Neural progenitor cell (in vitro differentiated cells): ENCODE measurements around the gene ITCH. TPM values are rescaled to one million over a fixed set of nuclear protein-coding genes. Genes with fewer than 3 reads are reported as not detected.
A peak's percentile ranks its signal among the peaks of the same experiment; 100 is the strongest.

Experiments used
- DNase-seq: peaks from one replicate; pipeline ENCODE4 v3.0.0-alpha.2; 2016; ENCODE audit warnings: low spot score
- H2AFZ ChIP-seq: fragments of 200-600 bp; sonication (generic); replicated peaks from 2 replicates; pipeline ENCODE4 v1.6.1; 2016; ENCODE audit warnings: antibody characterized with exemption
- H3F3A ChIP-seq: fragments of 200-600 bp; sonication (generic); 2 replicates; pipeline ENCODE4 v1.6.1; 2016; ENCODE audit warnings: antibody characterized with exemption, low read depth
- H3K27ac ChIP-seq: fragments of 200-600 bp; sonication (generic); 2 replicates; pipeline ENCODE4 v1.5.1; 2016; ENCODE audit warnings: mild to moderate bottlenecking
- H3K27me3 ChIP-seq: fragments of 200-600 bp; sonication (generic); 2 replicates; pipeline ENCODE4 v1.6.1; 2016; ENCODE audit warnings: mild to moderate bottlenecking, moderate library complexity
- H3K36me3 ChIP-seq: fragments of 200-600 bp; sonication (generic); 2 replicates; pipeline ENCODE4 v1.5.1; 2016
- H3K4me1 ChIP-seq: fragments of 200-600 bp; sonication (generic); 2 replicates; pipeline ENCODE4 v1.6.1; 2016; ENCODE audit warnings: mixed run types
- H3K4me2 ChIP-seq: fragments of 200-600 bp; sonication (generic); 2 replicates; pipeline ENCODE4 v1.6.1; 2016
- H3K4me3 ChIP-seq: fragments of 200-600 bp; sonication (generic); 2 replicates; pipeline ENCODE4 v1.5.1; 2016
- H3K79me2 ChIP-seq: fragments of 200-600 bp; sonication (generic); 2 replicates; pipeline ENCODE4 v1.6.1; 2016; ENCODE audit warnings: low read depth
- H3K9ac ChIP-seq: fragments of 200-600 bp; sonication (generic); 2 replicates; pipeline ENCODE4 v1.6.1; 2016
- H3K9me3 ChIP-seq: fragments of 200-600 bp; sonication (generic); 2 replicates; pipeline ENCODE4 v1.5.1; 2016; ENCODE audit warnings: low read depth
- H4K20me1 ChIP-seq: fragments of 200-600 bp; sonication (generic); 2 replicates; pipeline ENCODE4 v1.6.1; 2016; ENCODE audit warnings: low read depth
- H3K27ac Mint-ChIP-seq: 3 replicates; pipeline ENCODE4 v1.8.0; 2021; ENCODE audit warnings: mixed read lengths
- H3K27me3 Mint-ChIP-seq: 2 replicates; pipeline ENCODE4 v1.8.0; 2022; ENCODE audit warnings: low read depth, mild to moderate bottlenecking, inconsistent platforms, moderate library complexity, mixed read lengths; ENCODE audit not compliant: insufficient read depth
- H3K36me3 Mint-ChIP-seq: 3 replicates; pipeline ENCODE4 v1.8.0; 2021; ENCODE audit warnings: mixed read lengths
- H3K4me1 Mint-ChIP-seq: 3 replicates; pipeline ENCODE4 v1.8.0; 2021; ENCODE audit warnings: mixed read lengths
- H3K4me3 Mint-ChIP-seq: 3 replicates; pipeline ENCODE4 v1.8.0; 2021; ENCODE audit warnings: mild to moderate bottlenecking, moderate library complexity, mixed read lengths
- H3K9me3 Mint-ChIP-seq: 3 replicates; pipeline ENCODE4 v1.8.0; 2020; ENCODE audit warnings: mixed read lengths
- CTCF ChIP-seq: fragments of 200-600 bp; sonication (generic); IDR thresholded peaks from 2 replicates; pipeline ENCODE4 v1.5.1; 2017; ENCODE audit warnings: antibody characterized with exemption, mild to moderate bottlenecking
- EZH2 ChIP-seq: fragments of 200-600 bp; sonication (generic); IDR thresholded peaks from 2 replicates; pipeline ENCODE4 v1.6.1; 2017; ENCODE audit warnings: antibody characterized with exemption, mild to moderate bottlenecking, moderate library complexity
- EZH2phosphoT487 ChIP-seq: fragments of 200-600 bp; sonication (generic); IDR thresholded peaks from 2 replicates; pipeline ENCODE4 v1.6.1; 2017; ENCODE audit warnings: antibody characterized with exemption
- total RNA-seq: library from RNA; depleted of rRNA; stranded (reverse); fragments of >200 nt; gene quantifications from 2 replicates; pipeline ENCODE4 v1.2.3, GENCODE V29; 2015; ENCODE audit warnings: low replicate concordance

The ITCH gene
- total RNA-seq, 1 donor from 2014 or later, result 55.2 TPM

- no peaks in the 10 kb centered on the region for H3K9me3 Mint-ChIP-seq
- H3K9ac ChIP-seq, result no peak overlapping the region
- H3K27me3 Mint-ChIP-seq, result no peaks in the 10 kb centered on the region
- peaks cover 5% of the 10 kb centered on the region for H3F3A ChIP-seq
- no peaks in the 10 kb centered on the region for H3K4me1 ChIP-seq
- no peak overlapping the region for H3K27ac ChIP-seq
- H3K36me3 ChIP-seq, result no peaks in the 10 kb centered on the region
- H2AFZ ChIP-seq, result no peak overlapping the region
- H3K4me2 ChIP-seq, result no peak overlapping the region
- peaks cover 64% of the 10 kb centered on the region for H3K79me2 ChIP-seq
- H3K9me3 ChIP-seq, result no peaks in the 10 kb centered on the region
- TF ChIP-seq EZH2phosphoT487 (no peak), CTCF (no peak), EZH2 (no peak)
- H3K27me3 ChIP-seq, result no peaks in the 10 kb centered on the region
- H3K4me1 Mint-ChIP-seq, result no peaks in the 10 kb centered on the region
- H3K4me3 ChIP-seq, result no peak overlapping the region
- H3K27ac Mint-ChIP-seq, result no peak overlapping the region
- peaks cover 58% of the 10 kb centered on the region for H4K20me1 ChIP-seq
- peaks cover 34% of the 10 kb centered on the region for H3K36me3 Mint-ChIP-seq
- DNase-seq, result no peak
- no peak overlapping the region for H3K4me3 Mint-ChIP-seq
Observed at GRCh38 chr20:34524426-34524825, 161.4 kb downstream of the ITCH start.

- Mint-ChIP-seq H3K36me3 (peaks cover 29% of the 10 kb centered on the region), H3K4me3 (no peak overlapping the region)
Observed at GRCh38 chr20:34525342-34525708, 162.3 kb downstream of the ITCH start.

GRCh38 chr20:34525709-34526416 is 162.8 kb downstream of the ITCH start:
- H3K27ac ChIP-seq, result no peak overlapping the region
- no peak for DNase-seq
- no peaks in the 10 kb centered on the region for H3K9me3 ChIP-seq
- peaks cover 60% of the 10 kb centered on the region for H4K20me1 ChIP-seq
- peaks cover 32% of the 10 kb centered on the region for H3K36me3 Mint-ChIP-seq
- no peaks in the 10 kb centered on the region for H3K4me1 ChIP-seq
- no peak overlapping the region for H3K4me3 ChIP-seq
- peaks cover 49% of the 10 kb centered on the region for H3K79me2 ChIP-seq
- H3F3A ChIP-seq, result peaks cover 5% of the 10 kb centered on the region
- H3K9ac ChIP-seq, result no peak overlapping the region
- H3K27ac Mint-ChIP-seq, result peak overlapping the region; percentile 50
- no peaks in the 10 kb centered on the region for H3K27me3 ChIP-seq
- H3K4me1 Mint-ChIP-seq, result peaks cover 6% of the 10 kb centered on the region
- no peak overlapping the region for H3K4me3 Mint-ChIP-seq
- TF ChIP-seq EZH2phosphoT487 (no peak), CTCF (no peak), EZH2 (no peak)
- no peaks in the 10 kb centered on the region for H3K27me3 Mint-ChIP-seq
- H3K36me3 ChIP-seq, result no peaks in the 10 kb centered on the region
- H3K4me2 ChIP-seq, result no peak overlapping the region
- H3K9me3 Mint-ChIP-seq, result no peaks in the 10 kb centered on the region
- H2AFZ ChIP-seq, result no peak overlapping the region

More at GRCh38 chr20:34525342-34525708, 162.3 kb downstream of the ITCH start:
- no peak for TF ChIP-seq EZH2
- peaks cover 5% of the 10 kb centered on the region for H3F3A ChIP-seq
- DNase-seq, result no peak
- H3K9ac ChIP-seq, result no peak overlapping the region
- H3K4me1 ChIP-seq, result no peaks in the 10 kb centered on the region
- H4K20me1 ChIP-seq, result peaks cover 60% of the 10 kb centered on the region
- no peaks in the 10 kb centered on the region for H3K9me3 ChIP-seq
- H2AFZ ChIP-seq, result no peak overlapping the region
- H3K27me3 ChIP-seq, result no peaks in the 10 kb centered on the region
- peaks cover 55% of the 10 kb centered on the region for H3K79me2 ChIP-seq
- H3K27ac Mint-ChIP-seq, result no peak overlapping the region
- H3K4me1 Mint-ChIP-seq, result peaks cover 2% of the 10 kb centered on the region
- H3K4me2 ChIP-seq, result no peak overlapping the region
- H3K9me3 Mint-ChIP-seq, result no peaks in the 10 kb centered on the region
- H3K36me3 ChIP-seq, result no peaks in the 10 kb centered on the region
- H3K27me3 Mint-ChIP-seq, result no peaks in the 10 kb centered on the region
- no peak overlapping the region for H3K4me3 ChIP-seq
- H3K27ac ChIP-seq, result no peak overlapping the region

- Histone ChIP-seq H3K4me1 (no peaks in the 10 kb centered on the region), H3K27me3 (no peaks in the 10 kb centered on the region), H3K79me2 (peaks cover 46% of the 10 kb centered on the region), H3K36me3 (no peaks in the 10 kb centered on the region), H3K4me2 (no peak overlapping the region), H3K9ac (no peak overlapping the region), H3K27ac (no peak overlapping the region), H3K9me3 (no peaks in the 10 kb centered on the region), H2AFZ (no peak overlapping the region), H3K4me3 (no peak overlapping the region), H3F3A (peaks cover 5% of the 10 kb centered on the region), H4K20me1 (peaks cover 60% of the 10 kb centered on the region)
- peak overlapping the region; percentile 36 for H3K27ac Mint-ChIP-seq
- DNase-seq, result no peak
- TF ChIP-seq CTCF (no peak), EZH2 (no peak), EZH2phosphoT487 (no peak)
- H3K36me3 Mint-ChIP-seq, result peaks cover 30% of the 10 kb centered on the region
- H3K4me3 Mint-ChIP-seq, result no peak overlapping the region
- H3K27me3 Mint-ChIP-seq, result no peaks in the 10 kb centered on the region
- H3K9me3 Mint-ChIP-seq, result no peaks in the 10 kb centered on the region
- peaks cover 11% of the 10 kb centered on the region for H3K4me1 Mint-ChIP-seq
Observed at GRCh38 chr20:34526466-34526865, 163.4 kb downstream of the ITCH start.
